Measurements from ENCODE around the gene GREB1.
"Not testable (repeated sequence)": the region's sequence is repeated elsewhere in the genome, so short reads cannot be mapped to it uniquely, and the experiment has no call there.

GREB1 gene

DNA sequence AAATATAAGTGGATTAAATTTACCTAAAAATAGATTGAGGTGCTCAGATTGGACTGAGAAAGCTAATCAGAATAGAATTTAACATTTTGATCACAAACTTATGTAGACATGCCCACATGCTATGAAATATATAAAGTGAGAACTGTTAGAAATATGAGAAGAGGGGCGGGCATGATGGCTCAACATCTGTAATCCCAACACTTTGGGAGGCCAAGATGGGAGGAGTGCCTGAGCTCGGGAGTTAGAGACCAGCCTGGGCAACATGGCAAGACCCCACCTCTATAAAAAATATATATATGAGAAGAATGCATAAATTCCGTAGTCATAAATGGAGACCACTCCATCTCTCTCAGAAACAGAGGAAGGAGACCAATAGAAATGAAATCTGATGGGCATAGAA, 110.4 kb downstream of the GREB1 start:
- FAIRE-seq: no peak

DNA sequence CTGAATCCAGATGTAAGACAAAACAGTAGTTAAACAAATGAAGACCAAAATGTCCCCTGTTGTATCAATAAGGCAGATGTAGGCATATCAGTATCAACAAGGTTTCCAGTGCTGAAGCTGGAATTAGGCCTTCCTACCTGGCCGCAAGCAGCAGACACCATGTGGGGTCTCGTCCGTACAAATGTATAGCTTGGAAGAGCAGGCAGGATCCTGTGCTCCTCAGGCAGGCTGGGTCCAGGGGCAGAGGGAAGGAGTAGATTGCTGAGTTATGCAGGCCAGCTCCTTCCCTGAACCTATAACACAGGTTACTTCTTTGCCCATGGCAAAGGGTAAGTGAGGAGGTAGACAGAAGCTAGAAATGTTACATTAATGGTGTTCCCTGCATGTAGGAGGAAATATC, 112.7 kb downstream of the GREB1 start:
- no peak for FAIRE-seq

DNA sequence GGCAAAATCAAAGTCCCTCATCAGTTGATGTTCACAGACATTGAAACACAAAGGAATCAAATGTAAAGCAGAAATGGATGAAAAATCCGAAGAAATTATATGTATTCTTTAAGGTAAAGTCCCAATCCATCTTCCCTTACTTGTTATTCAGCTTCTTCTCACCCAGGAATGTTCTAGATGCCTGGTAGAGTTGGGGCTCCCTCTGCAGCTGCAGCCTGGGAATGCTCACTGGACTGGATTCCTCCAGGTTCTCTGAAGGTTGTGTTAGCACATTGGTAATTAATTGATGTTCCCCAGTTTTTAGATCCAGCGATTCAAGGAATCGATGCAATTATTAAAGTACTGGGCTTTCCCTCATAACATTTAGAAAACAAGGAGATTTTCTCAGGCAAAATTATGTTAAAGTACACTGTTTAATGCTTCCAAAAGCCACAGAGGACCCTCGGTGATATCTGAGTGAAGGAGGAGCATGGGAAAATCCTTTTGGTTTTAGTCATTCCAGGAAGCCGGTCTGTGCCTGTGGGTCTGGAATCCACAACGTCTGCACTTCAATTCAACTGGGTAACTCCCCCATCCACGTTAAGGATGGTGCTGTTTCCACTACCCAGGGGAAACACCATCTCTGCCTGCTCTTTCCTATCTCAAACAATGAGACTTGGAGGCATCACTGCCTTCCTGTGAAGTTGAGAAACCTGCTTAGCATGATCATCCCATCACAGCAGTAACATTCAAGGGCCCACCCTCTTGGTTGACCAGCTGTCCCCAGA, 114.2 kb downstream of the GREB1 start:
- no peak for FAIRE-seq

DNA sequence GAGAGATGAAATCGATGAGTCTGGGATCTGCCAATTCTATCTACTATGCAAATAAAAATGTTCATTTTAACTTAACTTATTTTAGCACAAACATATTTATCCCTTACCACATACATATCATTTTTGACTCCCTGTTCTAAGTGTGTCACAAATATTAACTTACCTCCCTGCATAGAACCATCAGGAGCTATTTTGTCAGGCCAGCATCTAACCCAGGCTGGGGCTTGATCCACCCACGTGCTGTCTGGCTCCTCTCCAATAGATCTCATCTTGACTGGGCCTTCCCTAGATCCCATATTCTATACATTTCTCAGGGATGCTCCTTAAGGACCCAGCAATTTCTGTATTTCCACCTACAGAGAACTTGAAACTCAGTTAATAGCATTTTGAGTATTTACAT, 115.2 kb downstream of the GREB1 start:
- FAIRE-seq: no peak

DNA sequence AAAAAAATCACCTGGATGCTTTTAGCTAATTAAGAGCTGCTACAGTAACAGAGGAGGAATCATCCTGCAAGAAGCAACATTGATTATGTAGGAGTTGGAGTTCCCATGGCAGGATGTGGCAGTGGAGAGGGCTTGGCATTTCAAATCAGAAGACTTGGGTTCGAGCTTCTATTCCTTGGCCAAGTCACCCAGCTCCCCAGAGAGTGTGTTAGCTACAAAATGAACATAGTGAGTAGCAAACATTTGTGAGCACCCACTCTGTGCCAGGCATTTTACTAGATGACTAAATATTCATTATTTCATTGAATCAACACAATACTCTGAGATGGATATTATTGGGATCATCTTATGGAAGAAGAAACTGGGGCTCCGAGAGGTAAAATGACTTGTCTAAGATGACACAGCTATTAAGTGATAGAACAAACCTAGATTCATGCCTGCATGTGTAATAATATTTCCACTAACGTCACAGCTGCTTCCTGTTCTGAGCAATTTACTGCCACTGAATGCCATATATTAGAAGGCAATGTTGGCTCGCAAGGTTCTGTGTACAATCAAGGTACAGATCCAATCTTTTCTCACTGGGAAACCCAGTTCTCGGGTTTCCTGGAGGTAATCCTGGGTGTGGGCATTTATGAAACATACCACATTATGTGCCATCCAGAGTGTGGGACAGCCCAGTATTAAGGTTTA, 118.2 kb downstream of the GREB1 start:
- FAIRE-seq: no peak

DNA sequence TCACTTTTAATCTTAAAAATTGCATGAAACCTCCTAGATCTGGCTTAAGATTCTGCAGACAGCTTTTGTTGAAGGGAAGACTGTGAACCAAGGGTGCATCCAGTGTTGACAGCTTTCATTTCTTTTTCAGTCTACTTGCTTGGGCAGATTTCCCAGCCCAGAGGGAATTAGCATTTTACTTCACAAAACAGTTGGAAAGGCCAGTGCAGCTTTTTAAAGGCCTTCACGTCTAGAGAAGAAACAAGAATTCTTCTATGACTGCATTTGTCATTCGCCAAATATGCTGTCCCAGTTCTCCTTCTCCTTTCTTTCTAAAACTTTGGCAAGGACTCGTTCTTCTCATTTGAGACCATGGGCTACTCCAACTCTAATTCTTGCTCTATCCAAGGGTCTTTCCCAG, 118.7 kb downstream of the GREB1 start:
- no peak for FAIRE-seq

DNA sequence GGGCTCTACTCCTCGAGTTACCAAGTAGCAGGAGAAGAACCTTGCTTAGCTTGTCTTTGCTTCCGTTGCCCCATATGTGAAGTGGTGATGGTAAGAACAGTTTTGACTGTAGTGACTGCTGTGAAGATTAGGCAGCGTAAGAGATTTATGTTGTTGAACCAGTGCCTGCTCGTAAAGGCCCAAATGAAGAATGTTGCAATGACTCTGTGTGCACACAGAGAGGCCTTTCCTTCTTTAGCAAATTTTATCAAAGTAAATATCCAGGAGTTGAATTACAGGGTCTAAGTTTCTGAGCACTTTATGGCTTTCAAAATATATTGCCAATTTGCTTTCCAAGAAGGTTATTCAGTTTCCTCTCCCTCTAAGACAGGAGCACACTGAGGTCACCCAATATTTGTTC, 121.7 kb downstream of the GREB1 start:
- FAIRE-seq: no peak

DNA sequence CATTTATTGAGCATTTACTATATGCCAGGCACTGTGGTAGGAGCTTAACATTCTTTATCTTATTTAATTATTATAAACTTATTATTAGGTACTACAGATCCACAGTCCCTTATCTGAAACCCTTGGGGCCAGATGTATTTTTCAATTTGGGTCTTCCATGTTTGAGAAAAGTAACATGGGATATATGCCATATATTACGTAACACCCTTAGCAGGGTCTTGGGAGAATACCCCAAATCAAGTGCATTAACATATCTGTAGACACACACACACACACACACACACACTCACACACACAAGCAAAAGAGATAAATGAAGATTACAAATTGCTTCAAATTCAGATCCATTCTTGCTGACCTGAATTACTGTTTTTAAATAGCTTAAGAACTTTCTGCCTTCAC, 122.4 kb downstream of the GREB1 start:
- FAIRE-seq: no peak

DNA sequence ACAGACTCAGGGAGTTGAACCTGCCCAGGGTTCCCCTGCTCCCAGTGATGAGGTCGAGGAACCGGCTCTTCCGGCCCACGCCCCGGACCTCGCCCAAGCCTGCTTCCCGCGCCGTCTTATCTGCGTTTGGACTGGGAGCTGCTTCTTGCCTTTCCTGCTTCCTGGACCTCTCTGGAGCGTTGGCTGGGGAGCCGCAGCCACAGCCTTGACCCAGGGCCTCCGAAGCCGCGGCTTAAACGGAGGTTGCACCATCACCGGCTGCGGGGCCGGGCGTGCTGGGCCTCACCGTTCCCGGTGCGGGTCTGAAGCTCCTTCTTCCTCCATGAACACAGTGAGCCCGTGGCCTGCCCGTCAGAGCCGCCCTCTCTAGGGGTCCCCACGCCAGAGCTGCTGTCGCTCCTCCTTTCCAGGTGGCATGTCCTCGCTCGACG, 122.8 kb downstream of the GREB1 start:
- no peak for FAIRE-seq

DNA sequence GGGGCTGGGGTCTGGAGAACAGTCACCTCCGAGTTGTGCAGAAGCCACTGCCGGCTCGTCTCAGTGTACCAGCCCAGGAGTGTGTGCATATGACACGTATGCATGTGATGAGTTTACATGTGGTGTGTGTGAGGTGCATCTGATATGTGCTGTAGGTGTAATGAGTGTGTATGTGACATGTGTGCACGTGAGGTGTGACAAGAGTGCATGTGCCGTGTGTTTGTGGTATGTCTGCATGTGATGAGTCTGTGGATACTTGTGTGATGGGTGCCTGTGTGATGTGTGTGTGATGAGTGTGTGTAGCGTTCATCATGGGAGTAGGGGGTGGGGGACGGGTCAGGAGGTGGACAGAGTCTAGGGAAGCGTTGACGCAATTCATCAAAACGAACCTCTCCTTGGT, 123.3 kb downstream of the GREB1 start:
- no peak for FAIRE-seq

DNA sequence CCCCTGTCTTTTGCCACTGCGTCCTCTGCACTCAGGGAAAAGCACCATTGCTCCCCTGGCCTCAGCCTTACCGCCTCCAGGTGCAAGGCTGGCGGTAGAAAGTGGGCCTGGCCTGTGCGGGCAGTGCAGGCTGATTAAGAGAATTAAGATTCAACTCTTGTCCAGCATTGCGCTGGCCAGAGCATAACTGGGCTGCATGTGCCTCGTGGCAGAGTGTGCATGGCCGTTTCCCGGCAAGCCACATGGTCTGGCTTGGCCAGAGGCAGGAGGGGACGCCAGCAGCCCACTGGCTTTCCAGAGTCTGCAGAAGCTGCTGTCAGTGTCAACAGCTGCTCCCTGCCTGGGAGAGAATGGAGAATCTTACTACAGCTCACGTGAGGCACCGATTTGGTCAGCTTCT, 123.8 kb downstream of the GREB1 start:
- FAIRE-seq: no peak

DNA sequence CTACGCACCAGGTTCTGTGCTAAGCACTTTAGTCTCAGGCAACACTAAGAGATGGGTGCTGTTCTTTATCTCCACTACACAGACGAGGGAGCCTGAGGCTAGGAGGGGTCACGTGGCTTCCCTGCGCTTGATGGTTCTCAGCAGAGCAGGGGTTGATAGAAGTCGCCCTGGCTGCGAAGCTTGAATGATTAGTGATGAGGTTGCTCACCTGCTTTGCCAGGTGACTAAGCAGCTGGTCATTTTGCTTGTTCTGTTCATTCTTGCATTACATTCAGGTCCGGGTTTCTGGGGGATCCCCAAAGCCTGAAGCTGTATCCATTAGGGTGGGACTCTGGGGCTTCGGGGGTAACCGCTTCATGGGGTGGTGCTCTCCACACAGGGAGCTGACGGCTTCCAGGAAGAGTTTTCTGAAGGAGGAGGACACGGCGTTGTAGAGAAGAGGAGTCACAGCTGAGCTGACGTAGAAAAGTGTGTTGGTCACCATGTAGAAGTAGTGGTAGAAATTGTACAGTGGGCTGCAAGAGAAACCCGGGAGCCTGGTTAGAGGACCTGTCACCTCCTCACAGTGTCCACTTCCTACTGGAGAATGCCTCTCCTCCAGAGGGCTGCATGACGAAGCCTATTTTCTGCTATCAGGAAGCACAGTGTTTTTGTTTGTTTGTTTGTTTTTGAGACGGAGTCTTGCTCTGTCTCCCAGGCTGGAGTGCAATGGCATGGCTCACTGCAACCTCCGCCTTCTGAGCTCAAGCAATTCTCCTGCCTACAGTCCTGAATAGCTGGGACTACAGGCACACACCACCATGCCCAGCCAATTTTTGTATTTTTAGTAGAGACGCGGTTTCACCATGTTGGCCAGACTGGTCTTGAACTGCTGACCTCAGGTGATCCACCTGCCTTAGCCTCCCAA, 124.6 kb downstream of the GREB1 start:
- FAIRE-seq: no peak

DNA sequence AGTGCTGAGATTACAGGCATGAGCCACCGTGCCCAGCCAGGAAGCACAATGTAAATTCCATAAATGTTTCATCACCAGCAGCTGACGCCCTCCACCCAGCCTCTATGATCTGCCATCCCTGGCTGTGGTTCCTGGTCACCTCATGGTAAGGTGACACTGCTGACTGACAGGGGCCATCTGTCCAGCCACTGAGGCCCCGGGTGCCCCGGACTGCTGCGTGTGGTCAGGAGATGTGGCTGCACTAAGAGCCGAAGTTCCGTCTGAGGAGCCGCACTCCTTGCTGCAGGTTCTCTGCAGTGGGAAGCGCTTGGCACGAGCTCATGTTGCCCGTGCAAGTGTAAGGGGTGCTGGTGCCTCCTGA, 125.2 kb downstream of the GREB1 start:
- no peak for FAIRE-seq

DNA sequence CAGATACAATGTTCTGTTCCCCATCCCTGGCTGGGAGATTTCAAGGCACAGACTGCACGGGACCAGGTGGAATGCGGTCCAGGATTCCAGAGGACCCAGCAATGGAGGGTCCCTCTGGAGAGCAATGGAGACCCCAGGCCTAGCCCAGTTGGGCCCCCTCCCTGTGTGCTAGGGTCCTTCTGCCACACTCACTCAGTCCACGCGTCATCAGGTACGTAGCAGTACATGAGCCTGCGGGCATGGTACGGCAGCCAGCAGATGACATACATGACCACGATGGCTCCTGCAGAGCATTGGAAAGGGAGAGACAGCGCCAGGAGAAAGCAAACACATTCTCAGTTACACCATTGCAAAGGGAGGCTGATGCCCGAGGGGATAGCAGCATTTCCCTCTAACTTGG, 126.0 kb downstream of the GREB1 start:
- FAIRE-seq: no peak

DNA sequence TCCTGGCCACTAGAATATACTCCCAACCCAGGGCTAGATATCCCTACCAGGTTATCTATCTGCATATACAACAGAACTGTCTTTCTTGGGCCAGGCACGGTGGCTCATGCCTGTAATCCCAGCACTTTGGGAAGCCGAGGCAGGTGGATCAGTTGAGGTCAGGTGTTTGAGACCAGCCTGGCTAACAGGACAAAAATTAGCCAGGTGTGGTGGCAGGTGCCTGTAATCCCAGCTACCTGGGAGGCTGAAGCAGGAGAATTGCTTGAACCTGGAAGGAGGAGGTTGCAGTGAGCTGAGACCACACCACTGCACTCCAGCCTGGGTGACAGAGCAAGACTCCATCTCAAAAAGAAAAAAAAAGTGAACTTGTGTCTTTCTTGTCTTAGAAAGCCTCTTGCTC, 126.6 kb downstream of the GREB1 start:
- not testable (repeated sequence) for FAIRE-seq

DNA sequence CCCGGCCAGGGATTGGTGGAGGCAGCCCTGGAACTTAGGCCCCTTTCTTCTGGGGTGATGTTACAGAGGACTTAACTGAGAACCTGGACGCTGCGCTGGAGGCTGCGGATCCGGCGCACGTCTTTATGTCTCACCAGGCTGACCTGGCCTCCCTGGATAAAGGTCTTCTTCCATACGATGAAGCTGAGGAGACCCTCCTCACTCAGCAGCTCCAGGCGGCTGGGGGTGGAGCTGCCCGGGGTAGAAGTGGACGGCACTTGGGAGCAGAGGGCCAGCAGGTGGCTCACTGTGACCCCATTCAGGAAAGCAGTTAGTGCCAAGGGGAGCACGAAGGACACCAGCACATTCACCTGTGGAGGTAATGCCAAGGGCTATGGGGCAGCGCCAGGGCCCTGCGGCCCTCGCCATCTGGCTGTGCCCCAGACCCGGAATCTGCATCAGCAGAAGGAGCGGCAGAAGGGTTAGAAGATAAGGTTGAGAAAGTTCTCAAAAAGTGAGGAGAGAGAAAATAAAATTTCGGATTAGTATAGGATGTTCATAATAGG, 128.1 kb downstream of the GREB1 start:
- FAIRE-seq: no peak

DNA sequence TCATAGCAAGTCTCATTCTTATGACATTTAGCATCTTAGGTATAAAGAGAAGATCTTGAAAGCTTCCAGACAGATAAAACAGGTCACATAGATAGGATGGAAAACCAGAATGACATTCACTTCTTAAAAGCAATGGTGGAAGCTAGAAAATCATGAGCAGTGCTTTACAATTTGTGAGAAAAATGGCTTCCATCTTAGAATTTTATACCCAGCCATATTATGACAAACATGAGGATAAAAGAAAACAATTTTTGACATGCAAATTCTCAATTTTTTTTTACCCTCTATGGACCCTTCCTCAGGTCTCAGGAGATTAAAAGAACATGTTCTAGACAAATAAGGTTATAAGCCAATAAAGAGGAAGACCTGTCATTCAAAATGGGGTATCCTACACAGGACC, 129.0 kb downstream of the GREB1 start:
- no peak for FAIRE-seq

DNA sequence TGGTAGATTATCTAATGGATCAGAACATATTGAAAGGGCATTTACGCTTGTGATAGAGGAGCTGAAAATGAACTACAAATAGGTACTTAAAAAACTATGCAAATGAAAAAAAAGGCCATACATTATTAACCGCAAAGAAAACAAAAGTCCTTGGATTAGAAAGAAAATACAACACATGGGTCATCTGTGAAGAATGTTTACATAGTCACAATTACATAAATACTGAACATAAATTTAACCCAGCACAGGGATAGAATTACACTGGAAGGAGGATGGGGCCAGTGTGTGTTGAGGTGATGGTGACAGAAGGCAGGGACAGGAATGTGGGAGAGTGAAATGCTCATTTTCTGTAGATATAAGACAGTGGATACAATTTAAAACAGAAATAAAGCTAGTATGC, 129.6 kb downstream of the GREB1 start:
- no peak for FAIRE-seq

DNA sequence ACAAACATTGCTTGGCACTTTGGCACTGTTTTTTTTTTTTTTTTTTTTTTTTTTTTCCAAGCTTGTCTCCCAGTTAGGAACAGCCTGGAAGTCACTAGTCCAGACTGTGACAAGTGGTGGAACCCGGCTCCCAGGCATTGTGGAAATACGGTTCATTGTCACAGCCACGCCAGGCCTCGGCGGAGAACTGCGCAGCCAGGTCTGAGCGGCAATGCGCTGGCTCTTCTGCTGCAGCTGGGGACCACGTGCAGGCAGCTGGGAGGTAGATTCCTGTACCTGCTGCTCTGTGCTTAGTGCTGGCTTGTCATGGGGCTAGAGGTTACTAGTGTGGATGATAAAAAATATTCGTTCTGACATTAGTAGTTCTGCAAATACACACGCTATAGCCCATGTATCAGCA, 131.2 kb downstream of the GREB1 start:
- no peak for FAIRE-seq

DNA sequence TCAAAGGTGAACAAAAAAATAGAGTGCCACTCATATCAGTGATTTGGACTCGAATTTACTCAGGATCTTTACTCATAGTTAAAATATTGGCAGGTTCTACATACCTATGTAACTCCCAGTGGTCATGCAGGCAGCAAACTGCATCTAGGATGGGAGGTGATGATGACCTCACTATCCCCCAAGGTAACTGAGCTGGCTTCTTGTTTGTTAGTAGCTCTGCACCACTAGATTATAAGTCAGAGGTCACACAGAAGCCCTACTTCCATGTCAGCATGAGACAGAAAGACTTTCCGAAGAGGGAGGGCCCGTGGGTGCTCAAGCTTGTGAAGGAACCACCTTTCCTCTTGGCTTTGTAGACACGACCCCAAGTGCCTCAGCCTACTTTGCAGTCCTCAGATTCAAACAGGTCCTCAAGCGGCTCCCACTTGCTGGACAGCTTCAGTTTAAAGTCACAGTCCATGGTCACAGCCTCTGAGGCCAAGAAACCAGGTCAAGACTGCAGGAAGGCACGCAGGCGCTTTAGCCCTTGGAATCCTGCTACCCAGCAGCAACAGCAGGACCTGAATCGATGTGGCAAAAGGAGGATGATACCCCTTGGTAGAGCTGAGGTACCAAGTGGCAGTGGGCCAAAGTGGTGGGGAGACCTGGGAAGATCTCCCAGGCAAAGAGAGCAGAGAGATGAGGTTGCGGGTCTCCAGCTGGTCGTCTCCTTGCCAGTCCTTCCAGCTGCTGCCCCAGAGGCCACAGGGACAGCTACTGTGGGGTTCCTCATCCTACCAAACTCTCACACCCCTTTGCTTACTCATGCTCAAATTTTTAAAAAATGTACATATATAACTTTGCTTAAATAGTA, 131.9 kb downstream of the GREB1 start:
- no peak for FAIRE-seq

DNA sequence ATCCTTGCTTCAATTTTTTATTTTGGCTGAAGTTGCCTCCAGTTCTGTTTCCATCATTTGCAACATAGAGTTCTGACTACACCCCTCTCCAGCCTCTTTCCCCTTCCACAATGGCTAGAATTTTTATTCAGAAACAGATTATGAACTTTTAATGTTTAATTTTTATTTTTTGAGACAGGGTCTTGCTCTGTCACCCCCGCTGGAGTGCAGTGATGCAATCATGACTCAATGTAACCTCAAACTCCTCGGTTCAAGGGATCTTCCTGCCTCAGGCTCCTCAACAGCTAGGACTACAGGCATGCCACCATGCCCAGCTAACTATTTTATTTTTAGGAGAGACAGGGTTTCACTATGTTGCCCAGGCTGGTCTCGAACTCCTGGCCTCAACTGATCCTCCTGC, 133.3 kb downstream of the GREB1 start:
- no peak for FAIRE-seq

DNA sequence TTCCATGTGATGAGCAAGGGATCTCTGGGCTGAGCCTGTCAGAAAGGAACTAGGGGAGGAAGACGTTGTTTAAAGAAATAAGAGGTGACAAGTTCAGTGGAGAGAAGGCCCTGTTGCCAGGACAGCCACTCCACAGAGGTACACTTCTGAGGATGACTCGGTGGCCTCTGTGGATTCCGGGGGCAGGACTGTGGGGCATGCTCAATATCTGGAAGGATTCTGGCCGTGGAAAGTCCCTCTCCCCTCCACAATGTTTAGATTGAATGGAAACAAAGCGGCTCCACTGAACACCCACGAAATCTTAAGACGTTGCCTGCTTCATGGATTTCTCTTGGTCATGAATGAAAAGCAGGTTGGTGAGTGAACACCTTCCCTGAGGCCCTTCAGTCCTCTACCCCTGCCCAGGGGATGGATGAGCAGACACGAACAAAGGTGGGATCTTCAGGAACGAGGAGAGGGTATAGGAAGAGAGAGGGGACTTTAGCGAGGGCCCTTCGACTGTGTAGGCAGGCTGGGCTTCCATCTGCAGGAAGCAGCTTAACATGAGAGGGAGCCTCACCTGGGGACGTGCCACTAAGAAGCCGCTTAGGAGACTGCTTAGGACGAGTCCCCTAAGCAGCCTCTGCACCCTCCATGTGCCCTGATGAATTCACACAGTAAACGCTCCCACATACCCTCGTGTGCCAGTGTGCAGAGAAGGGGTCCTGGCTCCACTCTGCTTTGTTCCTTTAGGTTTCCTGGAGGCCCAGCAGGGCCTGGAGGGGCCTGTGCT, 134.2 kb downstream of the GREB1 start:
- FAIRE-seq: no peak

Measured in islet of Langerhans (tissue), 1 donor.